GM18873 (cell line): ENCODE data around the gene SF3B6.

Experiments used
- ATAC-seq: cut with Tn5 transposase; IDR thresholded peaks from one replicate; pipeline ENCODE4 v1.9.1; 2021; ENCODE audit warnings: mild to moderate bottlenecking, moderate library complexity, moderate number of reproducible peaks; ENCODE audit not compliant: unreplicated experiment, low FRiP score

The SF3B6 gene

DNA sequence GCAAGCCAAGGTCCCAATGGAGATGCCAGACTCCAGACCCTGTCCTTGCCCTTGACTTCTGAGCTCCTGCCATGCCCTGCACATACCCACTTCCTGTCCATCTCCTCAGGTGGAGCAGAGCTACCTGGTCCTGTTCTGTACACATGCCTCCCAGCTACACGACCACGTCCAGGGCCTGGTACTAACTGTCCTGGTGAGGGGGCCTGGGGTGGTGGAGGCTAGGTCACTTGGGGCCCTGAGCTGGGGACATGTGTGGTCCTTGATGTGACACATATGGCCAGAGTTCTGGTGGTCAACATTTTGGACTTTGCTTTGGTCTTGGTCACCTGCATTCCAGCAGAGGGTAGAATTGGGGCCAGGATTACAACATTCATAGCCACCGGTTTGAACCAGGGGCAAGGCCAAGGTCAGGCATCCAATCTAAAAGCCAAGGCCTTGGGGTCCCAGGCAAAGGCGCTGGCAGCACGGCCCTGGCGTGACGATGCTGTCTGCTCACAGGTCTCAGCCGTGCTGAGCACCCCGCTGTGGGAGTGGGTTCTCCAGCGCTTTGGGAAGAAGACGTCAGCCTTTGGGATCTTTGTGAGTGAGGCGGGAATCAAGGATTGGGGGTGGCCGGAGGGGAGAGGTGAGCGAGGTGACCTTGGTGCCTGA lies 53.7 kb downstream of the SF3B6 start:
- ATAC-seq, result no peak

DNA sequence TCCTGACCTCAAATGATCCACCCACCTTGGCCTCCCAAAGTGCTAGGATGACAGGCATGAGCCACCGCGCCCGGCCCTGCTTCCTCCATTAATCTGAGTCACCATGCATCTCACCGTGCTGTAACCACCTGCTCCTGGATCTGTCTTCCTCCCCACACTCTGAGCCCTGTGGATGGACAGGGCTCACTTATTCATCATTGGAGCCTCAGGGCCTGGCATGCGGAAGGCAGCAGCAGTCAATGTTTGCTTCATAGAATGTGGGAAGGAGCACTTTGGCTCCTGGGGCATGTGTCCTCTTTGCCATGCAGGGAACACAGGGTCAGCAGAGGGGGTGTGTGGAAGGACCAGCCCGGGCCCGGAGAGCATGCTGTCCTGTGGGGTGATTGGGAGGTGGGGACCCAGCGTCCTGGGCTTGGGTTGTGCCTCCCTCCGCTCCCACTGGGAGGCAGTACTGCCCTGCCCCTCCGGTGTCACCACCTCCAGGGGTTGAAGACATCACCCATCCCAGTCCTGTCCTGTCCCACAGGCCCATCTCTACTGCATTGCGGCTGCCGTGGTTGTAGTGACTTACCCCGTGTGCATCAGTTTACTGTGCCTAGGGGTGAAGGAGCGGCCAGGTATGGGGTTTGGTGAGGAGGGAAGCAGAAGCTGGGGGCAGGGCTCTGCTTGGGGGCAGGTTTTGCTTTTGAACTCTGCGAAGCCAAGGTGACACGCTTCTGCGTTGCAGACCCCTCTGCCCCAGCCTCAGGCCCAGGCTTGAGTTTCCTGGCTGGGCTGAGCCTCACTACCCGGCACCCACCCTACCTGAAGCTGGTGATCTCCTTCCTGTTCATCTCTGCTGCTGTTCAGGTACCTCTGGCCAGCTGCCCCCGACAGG lies 54.8 kb downstream of the SF3B6 start:
- no peak for ATAC-seq

DNA sequence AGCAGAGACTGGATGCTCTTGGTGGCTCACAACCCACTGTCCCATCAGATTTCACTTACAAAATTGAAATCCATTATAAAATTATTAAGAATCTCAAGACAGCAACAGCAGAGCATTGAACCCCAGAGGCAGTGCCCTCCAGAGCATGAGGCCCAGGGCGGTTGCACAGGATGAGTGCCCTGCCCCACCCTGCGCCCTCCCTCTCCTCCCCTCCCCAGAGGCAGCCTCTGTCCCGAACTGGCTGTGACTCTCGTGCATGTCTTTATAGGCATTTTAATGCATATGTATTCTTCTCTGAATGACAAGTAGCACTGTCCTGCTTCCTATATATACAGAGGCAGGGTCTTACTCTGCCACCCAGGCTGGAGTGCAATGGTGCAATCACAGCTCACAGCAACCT lies 55.9 kb downstream of the SF3B6 start:
- no peak for ATAC-seq

DNA sequence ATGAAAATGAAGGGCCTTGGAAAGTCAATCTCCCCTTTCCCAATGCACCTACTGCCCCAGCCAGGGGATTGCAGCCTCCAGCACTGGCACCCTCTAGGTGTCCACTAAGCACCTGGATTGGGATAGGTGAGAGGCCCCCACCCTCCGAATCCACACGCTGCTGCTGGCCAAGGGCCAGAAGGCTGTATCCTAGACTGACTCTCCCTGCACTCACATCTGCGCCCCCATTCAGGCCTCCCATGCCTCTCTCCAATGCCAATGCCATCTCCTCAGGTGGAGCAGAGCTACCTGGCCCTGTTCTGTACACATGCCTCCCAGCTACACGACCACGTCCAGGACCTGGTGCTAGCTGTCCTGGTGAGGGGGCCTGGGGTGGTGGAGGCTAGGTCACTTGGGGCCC lies 56.4 kb downstream of the SF3B6 start:
- ATAC-seq, result no peak

DNA sequence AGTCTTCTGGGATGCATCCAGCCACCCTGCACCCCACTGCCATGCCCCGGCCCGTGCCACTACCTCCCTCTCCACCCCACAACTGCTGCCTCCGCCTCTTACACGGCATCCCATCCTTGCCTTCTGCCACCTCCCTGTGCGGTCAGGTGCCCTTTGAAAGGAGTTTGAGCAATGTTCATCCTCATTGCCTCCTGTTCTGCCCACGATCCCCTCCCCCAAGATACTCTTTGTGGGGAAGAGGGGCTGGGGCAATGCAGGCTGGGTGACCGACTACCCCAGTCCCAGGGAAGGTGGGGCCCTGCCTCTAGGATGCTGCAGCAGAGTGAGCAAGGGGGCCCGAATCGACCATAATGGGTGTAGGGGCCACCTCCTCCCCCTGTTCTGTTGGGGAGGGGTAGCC lies 57.9 kb downstream of the SF3B6 start:
- no peak for ATAC-seq

DNA sequence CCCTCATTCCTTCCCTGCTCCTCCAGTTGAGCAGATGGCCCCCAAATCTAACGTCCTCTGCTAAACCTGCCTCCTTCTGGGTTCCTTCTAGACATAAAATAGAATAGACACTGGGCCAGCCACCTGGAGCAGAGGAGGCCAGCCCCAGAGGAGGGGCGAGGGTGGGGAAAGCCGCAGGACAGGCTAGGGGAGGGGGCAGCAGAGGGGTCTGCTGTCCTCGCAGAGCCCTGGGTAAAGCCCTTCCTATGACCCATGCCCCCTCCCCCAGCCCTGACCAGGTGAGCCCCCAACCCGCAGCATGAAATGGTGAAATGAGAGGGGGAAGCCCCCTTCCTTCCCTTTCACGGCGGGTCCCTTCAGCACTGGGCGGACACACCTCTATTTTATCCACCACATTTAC lies 58.4 kb downstream of the SF3B6 start:
- ATAC-seq, result no peak
